Loucy (cell line): ENCODE measurements around the gene AIM2.
A peak's percentile ranks its signal among the peaks of the same experiment; 100 is the strongest.

Experiments used
- H2AFZ ChIP-seq: fragments of 200-600 bp; sonication (generic); 2 replicates; pipeline ENCODE4 v1.6.0; 2016; ENCODE audit warnings: antibody characterized with exemption, mild to moderate bottlenecking, low read length, moderate library complexity
- H3F3A ChIP-seq: fragments of 200-600 bp; 2 replicates; pipeline ENCODE4 v1.6.0; 2016; ENCODE audit warnings: antibody characterized with exemption, low read depth, mild to moderate bottlenecking
- H3K27me3 ChIP-seq: fragments of 200-600 bp; sonication (generic); 2 replicates; pipeline ENCODE4 v1.6.1; 2014; ENCODE audit warnings: low read length, mild to moderate bottlenecking; ENCODE audit not compliant: insufficient read depth, poor library complexity, severe bottlenecking
- H3K36me3 ChIP-seq: fragments of 200-600 bp; sonication (generic); 2 replicates; pipeline ENCODE4 v1.6.1; 2016; ENCODE audit warnings: low read length; ENCODE audit not compliant: insufficient read depth
- H3K4me1 ChIP-seq: fragments of 200-600 bp; sonication (generic); 2 replicates; pipeline ENCODE4 v1.5.1; 2014; ENCODE audit warnings: low read length, mild to moderate bottlenecking; ENCODE audit not compliant: insufficient read depth, poor library complexity, severe bottlenecking
- H3K4me2 ChIP-seq: fragments of 200-600 bp; sonication (generic); 2 replicates; pipeline ENCODE4 v1.6.0; 2014; ENCODE audit warnings: antibody characterized with exemption, low read length, low read depth, mild to moderate bottlenecking; ENCODE audit not compliant: poor library complexity, severe bottlenecking
- H3K4me3 ChIP-seq: fragments of 200-600 bp; sonication (generic); 2 replicates; pipeline ENCODE4 v1.5.1; 2014; ENCODE audit warnings: low read length, mild to moderate bottlenecking, mixed read lengths; ENCODE audit not compliant: poor library complexity, severe bottlenecking
- H3K79me2 ChIP-seq: fragments of 200-600 bp; sonication (generic); 2 replicates; pipeline ENCODE4 v1.6.1; 2014; ENCODE audit warnings: low read length; ENCODE audit not compliant: insufficient read depth
- H3K9ac ChIP-seq: fragments of 200-600 bp; sonication (generic); 2 replicates; pipeline ENCODE4 v1.6.0; 2014; ENCODE audit warnings: mild to moderate bottlenecking, low read depth, low read length, moderate library complexity; ENCODE audit not compliant: poor library complexity, severe bottlenecking
- H3K9me2 ChIP-seq: fragments of 200-600 bp; sonication (generic); replicated peaks from 2 replicates; pipeline ENCODE4 v1.6.1; 2016; ENCODE audit warnings: low read depth, low read length, mixed read lengths
- H3K9me3 ChIP-seq: fragments of 200-600 bp; sonication (generic); 2 replicates; pipeline ENCODE4 v1.6.1; 2014; ENCODE audit warnings: mild to moderate bottlenecking, antibody characterized with exemption, low read length, low read depth; ENCODE audit not compliant: insufficient read depth
- H4K20me1 ChIP-seq: fragments of 200-600 bp; sonication (generic); 2 replicates; pipeline ENCODE4 v1.6.0; 2014; ENCODE audit warnings: antibody characterized with exemption, low read length, mild to moderate bottlenecking; ENCODE audit not compliant: insufficient read depth, poor library complexity, severe bottlenecking
- EZH2phosphoT487 ChIP-seq: fragments of 200-600 bp; IDR thresholded peaks from 2 replicates; pipeline ENCODE4 v1.6.1; 2018; ENCODE audit warnings: antibody characterized with exemption, mild to moderate bottlenecking, moderate library complexity, borderline replicate concordance
- TF ChIP-seq, protein P1 (sequence below): fragments of 200-600 bp; sonication (generic); conservative IDR thresholded peaks from 2 replicates; pipeline ENCODE4 v1.5.1; 2014; ENCODE audit warnings: mild to moderate bottlenecking, antibody characterized with exemption, low read length

AIM2 gene

DNA sequence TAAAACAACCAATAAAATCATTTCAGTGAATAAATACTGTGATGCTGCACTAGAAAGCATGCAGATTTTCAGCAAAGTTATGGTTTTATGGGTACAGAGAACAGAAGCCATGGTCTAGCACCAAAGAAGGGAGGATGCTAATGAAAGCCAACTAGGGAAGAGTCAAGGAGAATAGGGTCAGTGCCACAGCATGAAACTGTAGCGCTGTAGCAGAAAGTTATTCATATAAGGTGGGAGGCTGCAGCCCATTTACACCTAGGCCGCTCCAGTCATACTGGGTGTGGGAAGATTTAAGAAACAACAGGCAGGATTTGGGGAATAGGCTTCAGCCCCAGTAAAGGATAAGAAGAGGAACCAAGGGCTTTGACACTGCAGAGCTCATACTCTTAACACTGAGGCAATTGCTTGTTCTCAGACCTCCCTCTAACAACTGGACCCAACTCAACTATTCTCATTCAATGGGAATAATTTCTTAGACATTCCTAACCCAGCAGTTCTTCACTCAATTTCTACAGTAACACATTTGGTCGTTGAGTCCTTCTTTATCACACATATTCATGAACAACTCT is 62.5 kb downstream of the AIM2 start:
- Histone ChIP-seq H3K4me3 (peak overlapping the region; percentile 93), H3K9me2 (no peaks in the 10 kb centered on the region), H2AFZ (no peak overlapping the region), H3K9me3 (no peaks in the 10 kb centered on the region), H3F3A (peaks cover 9% of the 10 kb centered on the region; the same call in 1 of the 2 replicates), H3K4me2 (peak overlapping the region; percentile 88), H3K27me3 (peaks cover 5% of the 10 kb centered on the region), H3K4me1 (peaks cover 52% of the 10 kb centered on the region), H3K79me2 (peaks cover 92% of the 10 kb centered on the region), H4K20me1 (peaks cover 69% of the 10 kb centered on the region), H3K36me3 (peaks cover 38% of the 10 kb centered on the region), H3K9ac (peak overlapping the region; percentile 99)
- TF ChIP-seq, protein P1, sequence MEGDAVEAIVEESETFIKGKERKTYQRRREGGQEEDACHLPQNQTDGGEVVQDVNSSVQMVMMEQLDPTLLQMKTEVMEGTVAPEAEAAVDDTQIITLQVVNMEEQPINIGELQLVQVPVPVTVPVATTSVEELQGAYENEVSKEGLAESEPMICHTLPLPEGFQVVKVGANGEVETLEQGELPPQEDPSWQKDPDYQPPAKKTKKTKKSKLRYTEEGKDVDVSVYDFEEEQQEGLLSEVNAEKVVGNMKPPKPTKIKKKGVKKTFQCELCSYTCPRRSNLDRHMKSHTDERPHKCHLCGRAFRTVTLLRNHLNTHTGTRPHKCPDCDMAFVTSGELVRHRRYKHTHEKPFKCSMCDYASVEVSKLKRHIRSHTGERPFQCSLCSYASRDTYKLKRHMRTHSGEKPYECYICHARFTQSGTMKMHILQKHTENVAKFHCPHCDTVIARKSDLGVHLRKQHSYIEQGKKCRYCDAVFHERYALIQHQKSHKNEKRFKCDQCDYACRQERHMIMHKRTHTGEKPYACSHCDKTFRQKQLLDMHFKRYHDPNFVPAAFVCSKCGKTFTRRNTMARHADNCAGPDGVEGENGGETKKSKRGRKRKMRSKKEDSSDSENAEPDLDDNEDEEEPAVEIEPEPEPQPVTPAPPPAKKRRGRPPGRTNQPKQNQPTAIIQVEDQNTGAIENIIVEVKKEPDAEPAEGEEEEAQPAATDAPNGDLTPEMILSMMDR: no peak
- TF ChIP-seq EZH2phosphoT487: no peak

DNA sequence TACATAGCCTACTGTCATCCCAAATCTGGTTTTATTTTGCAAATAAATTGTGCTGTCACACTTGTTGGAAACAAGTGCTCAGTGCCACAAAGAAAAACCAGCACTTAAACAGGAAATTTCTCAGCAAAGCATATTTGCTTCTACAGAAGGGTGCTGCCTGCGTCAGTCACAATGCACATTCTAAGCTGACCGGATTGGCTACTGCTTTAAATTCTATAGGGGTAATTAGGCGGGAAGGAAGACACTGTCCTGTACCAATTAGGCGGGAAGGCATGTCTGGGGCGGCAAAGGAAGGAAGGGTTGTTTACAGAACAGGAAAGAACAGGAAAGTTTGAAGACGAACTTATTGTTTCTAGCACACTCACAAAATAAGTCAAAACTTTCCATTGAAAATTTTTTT is 64.1 kb downstream of the AIM2 start:
- peaks cover 55% of the 10 kb centered on the region for H3K4me1 ChIP-seq

More for the DNA sequence above, 64.1 kb downstream of the AIM2 start:
- Histone ChIP-seq H3K4me3 (peak overlapping the region; percentile 93), H3K9ac (peak overlapping the region; percentile 99), H3K9me3 (no peaks in the 10 kb centered on the region), H3K79me2 (peaks cover 76% of the 10 kb centered on the region), H3K9me2 (no peaks in the 10 kb centered on the region), H3K4me2 (peak overlapping the region; percentile 88), H3F3A (peaks cover 12% of the 10 kb centered on the region; the same call in 1 of the 2 replicates), H3K36me3 (peaks cover 24% of the 10 kb centered on the region), H3K27me3 (peaks cover 5% of the 10 kb centered on the region), H4K20me1 (peaks cover 55% of the 10 kb centered on the region), H2AFZ (no peak overlapping the region)
- TF ChIP-seq, protein P1: no peak
- no peak for TF ChIP-seq EZH2phosphoT487
